GM12864 (cell line): ENCODE measurements around the gene SMO.
"Not testable (repeated sequence)": the region's sequence is repeated elsewhere in the genome, so short reads cannot be mapped to it uniquely, and the experiment has no call there.

ENCODE experiments used
- DNase-seq: peaks from one replicate; pipeline ENCODE4 v3.0.0-alpha.2; 2011; ENCODE audit warnings: low read depth
- H3K4me3 ChIP-seq: 2 replicates; pipeline ENCODE4 v1.5.1; 2011; ENCODE audit warnings: mild to moderate bottlenecking, low read depth, low read length, control low read depth
- TF ChIP-seq, protein P1 (sequence below): IDR thresholded peaks from 2 replicates; pipeline ENCODE4 v1.5.1; 2011; ENCODE audit warnings: low read depth, mild to moderate bottlenecking, moderate library complexity, low read length, control low read depth, inconsistent platforms; ENCODE audit errors: missing control alignments

Gene SMO

DNA sequence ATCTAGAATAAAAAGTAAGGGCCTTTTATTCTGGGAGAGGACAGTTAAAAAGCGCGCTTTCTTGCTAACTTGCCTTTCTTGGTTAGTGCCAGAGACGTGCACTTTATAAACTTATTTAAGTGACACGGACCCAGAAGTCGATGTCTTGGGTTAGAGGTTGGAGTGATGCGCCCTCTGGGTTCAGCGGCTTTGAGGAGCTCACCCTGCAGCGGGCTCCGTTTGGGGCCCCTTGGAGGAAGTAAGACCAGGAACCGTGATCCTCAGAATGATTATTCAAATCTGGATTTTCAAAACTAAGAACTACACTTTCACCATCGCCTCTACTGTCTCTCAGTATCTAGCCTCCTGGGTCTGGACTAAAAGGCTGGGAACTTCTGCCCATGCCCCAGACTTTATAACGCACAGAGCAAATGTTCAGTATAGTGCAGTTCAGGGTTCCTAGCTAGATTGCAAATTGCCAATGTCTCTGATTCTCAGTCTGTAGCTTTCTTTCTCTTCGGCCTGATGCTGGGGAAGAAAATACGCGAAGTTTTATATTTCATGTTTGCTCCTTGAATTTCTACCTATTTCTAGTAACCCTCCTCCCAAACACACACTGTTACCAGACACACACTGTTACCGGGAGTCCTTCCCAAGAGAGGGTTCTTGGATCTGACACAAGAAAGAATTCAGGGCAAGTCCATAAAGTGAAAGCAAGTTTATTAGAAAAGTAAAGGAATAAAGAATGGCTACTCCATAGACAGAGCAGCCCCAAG lies 18.6 kb upstream of the SMO start:
- H3K4me3 ChIP-seq = peak overlapping the region; percentile 46; the same call in 1 of the 2 replicates
- TF ChIP-seq, protein P1, sequence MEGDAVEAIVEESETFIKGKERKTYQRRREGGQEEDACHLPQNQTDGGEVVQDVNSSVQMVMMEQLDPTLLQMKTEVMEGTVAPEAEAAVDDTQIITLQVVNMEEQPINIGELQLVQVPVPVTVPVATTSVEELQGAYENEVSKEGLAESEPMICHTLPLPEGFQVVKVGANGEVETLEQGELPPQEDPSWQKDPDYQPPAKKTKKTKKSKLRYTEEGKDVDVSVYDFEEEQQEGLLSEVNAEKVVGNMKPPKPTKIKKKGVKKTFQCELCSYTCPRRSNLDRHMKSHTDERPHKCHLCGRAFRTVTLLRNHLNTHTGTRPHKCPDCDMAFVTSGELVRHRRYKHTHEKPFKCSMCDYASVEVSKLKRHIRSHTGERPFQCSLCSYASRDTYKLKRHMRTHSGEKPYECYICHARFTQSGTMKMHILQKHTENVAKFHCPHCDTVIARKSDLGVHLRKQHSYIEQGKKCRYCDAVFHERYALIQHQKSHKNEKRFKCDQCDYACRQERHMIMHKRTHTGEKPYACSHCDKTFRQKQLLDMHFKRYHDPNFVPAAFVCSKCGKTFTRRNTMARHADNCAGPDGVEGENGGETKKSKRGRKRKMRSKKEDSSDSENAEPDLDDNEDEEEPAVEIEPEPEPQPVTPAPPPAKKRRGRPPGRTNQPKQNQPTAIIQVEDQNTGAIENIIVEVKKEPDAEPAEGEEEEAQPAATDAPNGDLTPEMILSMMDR = no peak
- DNase-seq = peak; percentile 58

DNA sequence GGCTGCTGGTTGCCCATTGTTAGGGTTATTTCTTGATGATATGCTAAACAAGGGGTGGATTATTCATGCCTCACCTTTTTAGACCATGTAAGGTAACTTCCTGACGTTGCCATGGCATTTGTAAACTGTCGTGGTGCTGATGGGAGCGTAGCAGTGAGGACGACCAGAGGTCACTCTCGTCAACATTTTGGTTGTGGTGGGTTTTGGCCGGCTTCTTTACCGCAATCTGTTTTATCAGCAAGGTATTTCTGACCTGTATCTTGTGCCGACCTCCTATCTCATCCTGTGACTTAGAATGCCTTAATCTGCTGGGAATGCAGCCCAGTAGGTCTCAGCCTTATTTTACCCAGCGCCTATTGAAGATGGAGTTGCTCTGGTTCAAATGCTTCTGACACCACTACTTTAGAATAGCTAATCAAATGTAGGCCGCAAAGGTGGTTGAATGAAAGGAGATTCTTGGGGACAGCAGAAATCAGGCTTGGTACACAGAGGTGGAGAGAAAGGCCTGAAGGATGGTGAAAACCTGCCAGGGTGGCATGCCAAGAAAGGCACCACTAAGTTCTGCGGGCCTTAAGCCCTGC lies 17.9 kb upstream of the SMO start:
- no peak overlapping the region for H3K4me3 ChIP-seq
- DNase-seq = no peak
- TF ChIP-seq, protein P1 = no peak

DNA sequence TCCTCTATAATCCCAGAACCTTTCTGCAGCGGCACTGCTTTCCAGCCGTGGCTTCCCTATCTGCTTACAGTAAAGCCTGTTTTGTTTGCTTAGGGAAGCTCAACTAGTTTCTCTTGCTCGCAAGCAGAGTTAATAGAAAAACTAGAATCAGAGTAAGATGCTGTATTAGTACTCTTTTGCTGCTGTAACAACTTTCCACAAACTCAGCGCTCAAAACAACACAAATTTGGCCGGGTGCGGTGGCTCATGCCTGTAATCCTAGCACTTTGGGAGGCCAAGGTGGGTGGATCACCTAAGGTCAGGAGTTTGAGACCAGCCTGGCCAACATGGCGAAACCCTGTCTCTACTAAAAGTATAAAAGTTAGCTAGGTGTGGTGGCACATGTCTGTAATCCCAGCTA lies 14.6 kb upstream of the SMO start:
- not testable (repeated sequence) for H3K4me3 ChIP-seq, DNase-seq

DNA sequence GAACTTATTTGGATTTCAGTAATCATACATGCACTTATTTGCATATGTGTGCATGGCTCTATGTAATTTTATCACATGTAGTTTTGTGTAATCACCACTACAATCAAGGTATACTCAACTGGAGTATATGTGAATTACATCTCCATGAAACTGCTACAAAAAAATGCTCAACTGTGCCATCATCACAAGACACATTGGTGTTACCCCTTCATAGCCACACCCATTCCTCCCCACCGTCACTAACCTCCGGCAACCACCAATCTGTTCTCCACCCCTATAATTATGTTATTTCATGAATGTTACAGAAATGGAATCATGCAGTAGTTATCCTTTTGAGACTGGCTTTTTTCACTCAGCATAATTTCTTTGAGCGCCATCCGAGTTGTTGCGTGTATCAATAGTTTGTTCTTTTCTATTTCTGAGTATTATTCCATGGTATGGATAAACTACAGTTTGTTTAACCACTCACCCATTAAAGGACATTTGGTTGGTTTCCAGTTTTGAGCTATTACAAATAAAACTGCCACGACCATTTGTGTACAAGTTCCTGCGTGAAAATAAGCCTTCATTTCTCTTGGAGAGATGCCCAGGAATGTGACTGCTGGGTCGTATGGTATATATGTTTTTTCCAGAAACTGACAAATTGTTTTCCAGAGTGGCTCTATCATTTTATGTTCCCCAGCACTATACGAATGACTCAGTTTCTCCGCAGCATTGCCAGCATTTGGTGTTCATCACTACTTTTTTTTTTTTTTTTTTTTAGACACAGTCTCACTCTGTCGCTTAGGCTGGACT lies 11.3 kb upstream of the SMO start:
- TF ChIP-seq, protein P1 = no peak
- no peak overlapping the region for H3K4me3 ChIP-seq
- no peak for DNase-seq

DNA sequence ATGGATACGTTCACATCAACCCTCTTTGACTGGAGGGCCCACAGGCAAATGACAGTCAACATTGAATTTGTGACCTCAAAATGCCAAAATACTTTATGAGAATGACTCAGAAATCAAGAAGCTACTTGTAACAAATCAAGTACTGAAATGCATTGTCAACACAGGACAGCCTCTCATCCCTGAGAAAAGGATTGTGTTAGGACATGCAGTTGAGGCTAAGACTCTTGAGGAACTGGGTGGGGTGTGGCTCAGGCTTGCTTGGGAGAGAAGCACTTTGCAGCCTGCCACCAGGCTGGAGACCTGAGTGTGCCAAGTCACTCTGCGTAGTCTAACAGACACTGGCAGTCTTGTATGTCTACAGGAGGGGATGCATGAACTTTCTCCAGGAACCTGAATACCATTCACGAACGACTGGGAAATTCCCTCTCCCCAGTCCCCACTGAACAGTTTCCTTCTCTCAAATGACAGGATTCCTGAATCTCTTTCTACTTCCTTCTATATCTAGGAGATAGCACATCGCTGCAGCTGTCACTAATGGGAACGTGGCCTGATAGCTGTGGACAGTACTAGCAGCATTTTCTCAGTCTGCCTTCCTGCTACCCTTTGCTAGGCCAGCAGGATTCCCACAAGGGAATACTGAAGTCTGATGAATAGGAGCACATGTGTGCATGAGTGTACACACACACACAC lies 3.3 kb upstream of the SMO start:
- no peak for DNase-seq
- H3K4me3 ChIP-seq = no peak overlapping the region
- TF ChIP-seq, protein P1 = no peak

DNA sequence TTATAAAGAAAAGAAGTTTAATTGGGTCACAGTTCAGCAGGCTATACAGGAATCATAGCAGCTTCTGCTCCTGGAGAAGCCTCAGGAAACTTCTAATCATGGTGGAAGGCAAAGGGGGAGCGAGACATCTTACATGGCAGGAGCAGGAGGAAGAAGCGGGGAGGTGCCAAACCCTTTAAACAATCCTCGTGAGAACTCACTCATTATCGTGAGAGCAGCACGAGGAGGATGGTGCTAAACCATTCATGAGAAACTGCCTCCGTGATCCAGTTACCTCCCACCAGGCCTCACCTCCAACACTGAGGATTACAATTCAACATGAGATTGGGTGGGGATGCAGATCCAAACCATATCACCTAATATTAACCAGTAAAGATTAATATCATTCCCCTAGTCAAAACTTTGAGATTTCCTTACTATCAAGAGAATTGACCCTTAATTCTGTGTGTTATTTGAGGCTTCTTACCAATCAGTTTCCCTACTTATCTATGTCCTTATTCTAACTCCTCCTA lies 1.6 kb upstream of the SMO start:
- no peak for DNase-seq
- H3K4me3 ChIP-seq = no peak overlapping the region
- TF ChIP-seq, protein P1 = no peak
